Fibroblast of skin of right quadriceps (primary cell): ENCODE measurements around the gene PAK6.

Experiments used
- DNase-seq: peaks from one replicate; pipeline ENCODE4 v3.0.0-alpha.2; 2013

The PAK6 gene

GRCh38 chr15:40278026-40278425 lies 39.2 kb downstream of the PAK6 start:
- DNase-seq = no peak

- peak; percentile 26 for DNase-seq
Observed at GRCh38 chr15:40279437-40280141, 40.7 kb downstream of the PAK6 start.

DNA sequence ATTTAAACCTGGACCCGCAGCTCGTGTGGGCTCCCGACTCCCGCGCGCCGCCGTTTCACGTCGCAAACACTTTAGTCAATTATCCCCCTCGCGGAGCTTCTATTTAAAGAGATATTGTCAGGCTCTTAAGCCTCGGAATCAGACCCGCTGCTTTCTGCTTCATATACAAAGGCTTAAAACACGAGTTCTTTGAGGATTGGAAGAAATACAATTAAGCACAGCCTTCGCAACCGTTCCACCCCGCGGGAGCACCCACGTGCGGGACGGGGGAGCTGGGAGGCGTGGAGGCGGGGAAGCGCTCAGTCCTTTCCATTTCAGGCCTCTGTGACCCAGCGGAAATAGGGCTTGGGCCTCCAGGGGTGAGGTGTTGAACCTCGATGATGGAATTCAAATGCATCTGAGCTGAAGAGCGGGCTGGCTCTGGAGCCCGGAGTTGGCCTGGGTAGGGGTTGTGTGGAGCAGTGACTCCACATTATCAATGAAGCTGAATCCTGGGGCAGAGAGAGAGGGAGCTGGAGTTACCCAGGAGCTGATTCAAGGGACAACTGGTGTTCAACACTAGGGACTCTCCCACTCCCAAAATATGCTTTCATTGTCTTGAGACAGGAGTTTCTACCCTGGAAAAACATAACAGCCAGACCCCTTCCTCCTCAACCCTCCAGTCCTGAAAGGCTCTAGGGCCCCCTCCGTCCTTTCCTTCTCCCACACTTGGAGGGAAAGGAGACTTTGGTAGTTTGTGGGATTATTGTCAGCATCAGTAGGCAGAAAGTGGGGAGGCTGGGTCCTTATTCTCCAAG lies 41.6 kb downstream of the PAK6 start:
- no peak for DNase-seq

DNA sequence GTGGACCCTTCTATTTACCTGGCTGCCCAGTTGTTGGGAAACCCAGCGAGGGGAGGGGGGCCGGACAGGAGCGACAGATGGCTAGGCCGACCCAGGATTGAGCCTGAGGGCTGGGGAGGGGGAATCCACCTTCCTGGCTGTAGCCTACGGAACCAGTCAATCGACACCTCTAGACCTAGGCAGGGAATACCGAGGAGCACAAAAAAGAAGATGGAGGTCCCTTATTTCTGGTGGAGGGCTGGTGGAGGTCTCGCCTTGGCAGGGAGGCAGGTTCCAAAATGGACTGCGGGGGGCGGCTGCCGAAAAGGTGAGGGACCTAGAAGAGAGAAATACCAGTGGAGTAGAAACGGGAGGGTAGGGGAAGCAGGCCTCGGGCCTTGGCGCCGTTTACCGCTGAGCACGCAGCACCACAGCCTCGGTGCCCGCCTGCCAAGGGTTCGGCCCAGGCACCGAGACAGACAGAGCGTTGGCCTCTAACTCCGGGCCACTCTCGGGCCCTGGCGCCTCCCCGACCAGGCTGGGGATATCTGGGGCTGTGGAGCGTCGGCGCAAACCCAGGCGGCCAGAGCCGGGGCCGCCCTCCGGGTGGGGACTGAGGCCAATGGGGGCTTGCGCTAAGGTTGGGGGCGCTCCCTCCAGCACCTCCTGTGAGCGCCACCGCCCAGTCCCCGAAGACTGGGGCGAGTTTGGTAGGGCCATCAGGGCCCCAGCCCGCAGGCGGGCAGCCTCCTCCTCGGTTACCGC lies 42.4 kb downstream of the PAK6 start:
- DNase-seq = no peak

GRCh38 chr15:40281801-40282146 lies 42.9 kb downstream of the PAK6 start:
- DNase-seq = no peak

DNA sequence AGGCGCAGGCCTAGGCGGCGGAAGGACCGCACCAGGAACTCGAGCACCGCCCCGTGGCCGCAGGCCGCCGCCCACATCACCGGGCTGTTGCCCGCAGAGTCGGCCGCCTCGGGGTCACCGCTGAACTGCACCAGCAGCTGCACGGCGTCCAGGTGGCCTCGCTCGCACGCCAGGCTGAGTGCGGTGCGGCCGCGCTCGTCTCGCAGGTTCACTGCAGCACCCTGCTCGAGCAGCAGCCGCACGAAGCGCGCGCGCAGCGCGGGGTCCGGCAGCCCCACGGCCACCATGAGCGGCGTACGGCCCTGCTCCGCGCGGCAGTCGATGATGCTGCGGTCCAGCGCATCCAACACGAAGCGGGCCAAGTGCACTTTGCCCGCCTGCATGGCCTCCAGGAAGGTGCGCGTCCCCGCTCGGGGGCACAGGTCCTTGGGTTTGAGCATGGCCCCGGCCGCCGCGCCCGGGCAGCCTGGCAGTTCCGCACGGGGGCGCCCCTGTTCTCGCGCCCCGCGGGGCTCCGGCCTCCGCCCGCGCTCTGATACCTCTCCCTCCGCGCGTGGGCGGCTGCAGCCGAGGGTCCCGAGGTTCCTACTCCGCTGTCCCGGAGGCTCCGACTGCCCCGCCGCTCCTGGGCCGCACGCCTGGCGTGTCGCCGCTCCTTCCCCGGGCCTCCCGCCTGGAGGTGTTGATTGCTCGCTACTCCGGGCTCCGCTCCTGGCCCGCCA lies 43.4 kb downstream of the PAK6 start:
- no peak for DNase-seq

GRCh38 chr15:40282869-40283614 lies 44.2 kb downstream of the PAK6 start, which contains the start of gene ANKRD63:
TSS of gene ANKRD63 (minus strand) at chr15:40283064. CDS start at chr15:40282586, 478 bp downstream.
- DNase-seq = no peak

GRCh38 chr15:40283615-40284300 lies 44.9 kb downstream of the PAK6 start:
- DNase-seq = no peak

GRCh38 chr15:40285151-40285550 lies 46.3 kb downstream of the PAK6 start:
- DNase-seq = peak; percentile 34

GRCh38 chr15:40285554-40286011 lies 46.7 kb downstream of the PAK6 start:
- peak; percentile 20 for DNase-seq

DNA sequence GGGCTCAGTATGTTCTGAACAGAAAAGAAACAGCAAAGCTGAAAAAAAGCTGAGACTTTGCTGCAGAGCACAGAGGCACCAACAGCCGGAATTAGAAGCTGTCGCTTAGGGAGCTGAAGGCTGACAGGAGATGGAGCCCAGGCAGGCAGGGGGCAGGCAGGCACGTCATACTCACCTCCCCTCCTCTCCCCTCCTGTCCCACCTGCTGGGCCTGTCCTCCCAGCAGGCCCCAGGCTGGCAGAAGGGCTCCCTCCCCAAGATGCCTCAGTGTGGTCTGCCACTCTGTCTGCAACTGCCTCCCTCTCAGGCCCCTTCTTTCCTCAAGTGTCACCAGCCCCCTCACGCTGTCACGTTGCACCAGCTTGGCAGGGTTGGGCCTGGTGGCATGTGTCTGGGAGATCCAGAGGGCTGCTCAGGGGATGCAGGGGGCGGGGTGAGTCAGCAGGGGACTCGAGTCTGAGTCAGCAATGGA lies 47.2 kb downstream of the PAK6 start:
- no peak for DNase-seq

GRCh38 chr15:40286794-40287193 lies 47.9 kb downstream of the PAK6 start:
- DNase-seq = no peak

DNA sequence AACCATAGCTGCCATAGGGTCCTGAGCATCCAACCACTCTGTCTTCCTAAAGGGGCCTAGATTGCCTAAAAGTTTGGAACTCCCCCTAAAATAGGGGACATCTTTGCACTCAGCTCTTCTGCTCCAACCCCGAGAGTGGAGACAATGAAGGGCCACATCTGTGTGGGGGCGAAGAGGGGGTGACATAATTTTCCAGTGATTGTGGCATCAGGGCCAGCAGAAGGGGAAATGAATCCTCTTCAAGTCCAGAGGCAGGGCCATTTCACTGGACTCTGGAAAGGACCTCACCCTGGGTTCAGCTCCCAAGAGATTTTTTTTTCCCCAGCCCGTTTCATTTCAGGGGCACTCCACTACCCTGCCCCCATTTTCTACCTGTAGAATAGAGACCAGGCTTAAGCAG lies 48.6 kb downstream of the PAK6 start:
- DNase-seq = no peak

DNA sequence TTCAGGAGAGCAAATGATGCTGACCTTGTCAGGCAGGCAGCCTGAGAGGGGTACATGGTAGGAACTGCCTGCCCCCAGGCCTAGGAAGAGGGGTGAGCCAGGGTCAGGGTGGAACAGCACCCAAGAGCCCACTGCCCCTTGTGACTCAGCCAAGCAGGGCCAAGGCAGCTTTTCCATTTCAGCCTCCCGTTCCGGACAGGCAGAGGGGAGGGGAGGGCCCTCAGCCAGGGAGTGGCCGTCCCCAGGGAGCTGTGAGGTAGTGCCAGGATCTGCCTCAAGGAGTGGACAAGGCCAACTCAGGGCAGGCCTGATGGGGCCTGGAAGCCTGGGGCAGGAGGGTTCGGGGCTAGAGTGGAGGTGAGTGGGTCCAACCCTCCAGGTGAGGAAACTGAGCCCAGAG lies 49.1 kb downstream of the PAK6 start:
- no peak for DNase-seq

DNA sequence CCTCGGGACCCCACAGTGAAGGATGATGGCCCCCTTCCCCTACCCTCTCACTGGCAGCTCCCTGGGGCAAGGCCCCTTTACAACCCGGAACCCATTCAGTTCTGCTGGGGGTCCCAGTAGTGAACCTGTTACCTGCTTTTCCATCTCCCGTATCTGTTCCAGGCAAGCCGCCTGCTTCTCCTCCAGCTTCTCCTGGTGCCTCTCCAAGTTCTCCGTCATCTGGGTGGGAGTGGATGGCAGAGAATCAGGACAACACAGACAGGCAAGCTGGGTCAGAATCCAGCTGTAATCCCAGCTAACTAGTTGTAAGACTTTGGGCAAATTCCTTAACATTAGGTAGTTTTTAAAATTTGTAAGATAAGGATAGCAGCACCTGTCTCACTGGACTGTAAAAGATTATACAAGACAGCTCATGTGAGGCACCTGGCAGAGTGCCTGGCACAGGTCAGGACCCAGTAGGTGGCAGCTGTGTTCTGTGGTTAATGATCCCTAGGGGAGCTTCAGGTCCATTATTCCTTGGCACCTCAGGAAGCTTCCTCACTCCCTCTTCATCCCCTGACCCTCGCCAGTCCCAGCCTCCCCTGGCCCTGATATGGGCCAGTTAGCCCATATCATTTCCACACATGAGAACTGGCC lies 50.4 kb downstream of the PAK6 start:
- no peak for DNase-seq

DNA sequence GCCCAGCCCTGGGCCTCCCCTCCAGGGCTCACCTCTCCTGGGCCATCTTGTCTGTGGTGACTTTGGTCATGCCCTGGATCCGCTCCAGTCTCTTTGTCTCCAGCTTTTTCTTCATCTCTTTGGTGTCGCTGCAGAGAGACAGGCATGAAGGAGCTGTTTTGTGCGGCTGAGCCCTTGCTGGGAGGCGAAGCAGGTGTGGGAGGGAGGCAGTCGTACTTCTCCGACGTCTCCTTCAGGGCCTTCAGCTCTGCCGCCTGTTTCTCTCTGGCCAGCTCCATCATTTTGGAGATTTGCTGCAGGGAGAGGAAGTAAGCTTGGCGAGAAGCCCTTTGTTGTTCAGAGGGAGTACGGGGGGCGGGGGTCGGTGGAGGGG lies 51.7 kb downstream of the PAK6 start:
- no peak for DNase-seq

GRCh38 chr15:40290918-40291574 lies 52.2 kb downstream of the PAK6 start:
- peak; percentile 44 for DNase-seq

GRCh38 chr15:40292246-40292645 lies 53.4 kb downstream of the PAK6 start:
- no peak for DNase-seq

- DNase-seq = no peak
Observed at GRCh38 chr15:40293006-40293405, 54.1 kb downstream of the PAK6 start.
